ENCODE measurements around the gene SPRED2. TPM values are rescaled to one million over a fixed set of nuclear protein-coding genes. Genes with fewer than 3 reads are reported as not detected.

SPRED2 gene
- total RNA-seq, 2 experiments from 2014 or later, result 9.5 to 12.7 TPM

GRCh38 chr2:65464604-65465003, 32.2 kb upstream of the SPRED2 start:
- no peak overlapping the region for H3K4me3 Mint-ChIP-seq
- no peaks in the 10 kb centered on the region for H3K9me3 Mint-ChIP-seq (ENCODE audit: insufficient read depth)
- no peak for ATAC-seq
- H3K36me3 Mint-ChIP-seq (ENCODE audit: low read depth), result no peaks in the 10 kb centered on the region
- CTCF ChIA-PET, result no interaction called here
- no peak for DNase-seq
- POLR2A ChIA-PET, result no interaction called here
- peaks cover 25% of the 10 kb centered on the region for H3K27me3 Mint-ChIP-seq (ENCODE audit: low read depth)
- no peak overlapping the region for H3K27ac Mint-ChIP-seq
- no peaks in the 10 kb centered on the region for H3K4me1 Mint-ChIP-seq (ENCODE audit: low read depth)

- DNase-seq (no peak), ATAC-seq (no peak)
- H3K4me3 Mint-ChIP-seq, result no peak overlapping the region
- H3K36me3 Mint-ChIP-seq (ENCODE audit: low read depth), result no peaks in the 10 kb centered on the region
- peaks cover 40% of the 10 kb centered on the region for H3K27me3 Mint-ChIP-seq (ENCODE audit: low read depth)
- H3K27ac Mint-ChIP-seq, result no peak overlapping the region
- POLR2A ChIA-PET, result interaction anchor here (0.6 kb wide), 1 partner anchor 47 kb away, joined by 3 read pairs; no protein-coding TSS in a partner anchor
- no peaks in the 10 kb centered on the region for H3K4me1 Mint-ChIP-seq (ENCODE audit: low read depth)
- CTCF ChIA-PET, result no interaction called here
- H3K9me3 Mint-ChIP-seq (ENCODE audit: insufficient read depth), result no peaks in the 10 kb centered on the region
These were observed 26.6 kb upstream of the SPRED2 start for GRCh38 chr2:65458999-65459398.

- H3K9me3 Mint-ChIP-seq (ENCODE audit: insufficient read depth), result no peaks in the 10 kb centered on the region
- H3K36me3 Mint-ChIP-seq (ENCODE audit: low read depth), result no peaks in the 10 kb centered on the region
- H3K4me1 Mint-ChIP-seq (ENCODE audit: low read depth), result no peaks in the 10 kb centered on the region
- no peak for ATAC-seq
- H3K4me3 Mint-ChIP-seq, result no peak overlapping the region
- ChIA-PET CTCF (no interaction called here), POLR2A (no interaction called here)
- no peak overlapping the region for H3K27ac Mint-ChIP-seq
- H3K27me3 Mint-ChIP-seq (ENCODE audit: low read depth), result peaks cover 44% of the 10 kb centered on the region
- no peak for DNase-seq
These were observed 24.5 kb upstream of the SPRED2 start for GRCh38 chr2:65456886-65457285.

GRCh38 chr2:65456064-65456463, 23.7 kb upstream of the SPRED2 start:
- POLR2A ChIA-PET, result no interaction called here
- no peak overlapping the region for H3K4me3 Mint-ChIP-seq
- ATAC-seq, result no peak
- no peaks in the 10 kb centered on the region for H3K4me1 Mint-ChIP-seq (ENCODE audit: low read depth)
- CTCF ChIA-PET, result no interaction called here
- no peak overlapping the region for H3K27ac Mint-ChIP-seq
- H3K9me3 Mint-ChIP-seq (ENCODE audit: insufficient read depth), result no peaks in the 10 kb centered on the region
- H3K36me3 Mint-ChIP-seq (ENCODE audit: low read depth), result no peaks in the 10 kb centered on the region
- H3K27me3 Mint-ChIP-seq (ENCODE audit: low read depth), result peaks cover 45% of the 10 kb centered on the region
- DNase-seq, result no peak

GRCh38 chr2:65453916-65454315, 21.5 kb upstream of the SPRED2 start:
- POLR2A ChIA-PET, result no interaction called here
- H3K27me3 Mint-ChIP-seq (ENCODE audit: low read depth), result peaks cover 46% of the 10 kb centered on the region

GRCh38 chr2:65452150-65452895, 19.9 kb upstream of the SPRED2 start:
- Mint-ChIP-seq H3K27ac (no peak overlapping the region), H3K36me3 (ENCODE audit: low read depth) (no peaks in the 10 kb centered on the region), H3K27me3 (ENCODE audit: low read depth) (peaks cover 49% of the 10 kb centered on the region), H3K4me3 (no peak overlapping the region), H3K4me1 (ENCODE audit: low read depth) (no peaks in the 10 kb centered on the region), H3K9me3 (ENCODE audit: insufficient read depth) (no peaks in the 10 kb centered on the region)
- POLR2A ChIA-PET, result no interaction called here
- CTCF ChIA-PET, result no interaction called here
- DNase-seq (no peak), ATAC-seq (no peak)

More at GRCh38 chr2:65453916-65454315, 21.5 kb upstream of the SPRED2 start:
- ATAC-seq (no peak), DNase-seq (no peak)
- no peak overlapping the region for H3K4me3 Mint-ChIP-seq
- no peaks in the 10 kb centered on the region for H3K36me3 Mint-ChIP-seq (ENCODE audit: low read depth)
- H3K27ac Mint-ChIP-seq, result no peak overlapping the region
- H3K9me3 Mint-ChIP-seq (ENCODE audit: insufficient read depth), result no peaks in the 10 kb centered on the region
- CTCF ChIA-PET, result no interaction called here
- no peaks in the 10 kb centered on the region for H3K4me1 Mint-ChIP-seq (ENCODE audit: low read depth)

GRCh38 chr2:65450810-65451209, 18.4 kb upstream of the SPRED2 start:
- H3K4me1 Mint-ChIP-seq (ENCODE audit: low read depth), result no peaks in the 10 kb centered on the region
- ChIA-PET CTCF (no interaction called here), POLR2A (no interaction called here)
- no peaks in the 10 kb centered on the region for H3K9me3 Mint-ChIP-seq (ENCODE audit: insufficient read depth)
- H3K27me3 Mint-ChIP-seq (ENCODE audit: low read depth), result peaks cover 48% of the 10 kb centered on the region
- no peak for DNase-seq
- no peaks in the 10 kb centered on the region for H3K36me3 Mint-ChIP-seq (ENCODE audit: low read depth)
- ATAC-seq, result no peak
- no peak overlapping the region for H3K4me3 Mint-ChIP-seq
- H3K27ac Mint-ChIP-seq, result no peak overlapping the region

GRCh38 chr2:65450393-65450792, 18.0 kb upstream of the SPRED2 start:
- ATAC-seq, result no peak
- no peaks in the 10 kb centered on the region for H3K4me1 Mint-ChIP-seq (ENCODE audit: low read depth)
- no peak for DNase-seq
- POLR2A ChIA-PET, result no interaction called here
- no peaks in the 10 kb centered on the region for H3K36me3 Mint-ChIP-seq (ENCODE audit: low read depth)
- CTCF ChIA-PET, result no interaction called here
- H3K9me3 Mint-ChIP-seq (ENCODE audit: insufficient read depth), result no peaks in the 10 kb centered on the region
- peaks cover 45% of the 10 kb centered on the region for H3K27me3 Mint-ChIP-seq (ENCODE audit: low read depth)
- no peak overlapping the region for H3K4me3 Mint-ChIP-seq
- H3K27ac Mint-ChIP-seq, result no peak overlapping the region

- DNase-seq, result no peak
- Mint-ChIP-seq H3K27me3 (ENCODE audit: low read depth) (peaks cover 42% of the 10 kb centered on the region), H3K4me3 (no peak overlapping the region), H3K27ac (no peak overlapping the region), H3K9me3 (ENCODE audit: insufficient read depth) (no peaks in the 10 kb centered on the region), H3K36me3 (ENCODE audit: low read depth) (no peaks in the 10 kb centered on the region), H3K4me1 (ENCODE audit: low read depth) (no peaks in the 10 kb centered on the region)
- POLR2A ChIA-PET, result no interaction called here
- CTCF ChIA-PET, result no interaction called here
- no peak for ATAC-seq
These were observed 11.2 kb upstream of the SPRED2 start for GRCh38 chr2:65443509-65444186.

- Mint-ChIP-seq H3K36me3 (ENCODE audit: low read depth) (no peaks in the 10 kb centered on the region), H3K4me1 (ENCODE audit: low read depth) (no peaks in the 10 kb centered on the region), H3K27ac (no peak overlapping the region), H3K27me3 (ENCODE audit: low read depth) (peaks cover 47% of the 10 kb centered on the region), H3K4me3 (no peak overlapping the region), H3K9me3 (ENCODE audit: insufficient read depth) (no peaks in the 10 kb centered on the region)
- ChIA-PET CTCF (no interaction called here), POLR2A (no interaction called here)
- DNase-seq, result no peak
- ATAC-seq, result no peak
These were observed 10.1 kb upstream of the SPRED2 start for GRCh38 chr2:65442420-65443020.

- Mint-ChIP-seq H3K27ac (no peak overlapping the region), H3K4me3 (no peak overlapping the region), H3K9me3 (ENCODE audit: insufficient read depth) (no peaks in the 10 kb centered on the region), H3K36me3 (ENCODE audit: low read depth) (peaks cover 2% of the 10 kb centered on the region), H3K27me3 (ENCODE audit: low read depth) (peaks cover 57% of the 10 kb centered on the region), H3K4me1 (ENCODE audit: low read depth) (peaks cover 13% of the 10 kb centered on the region)
- no peak for ATAC-seq
- POLR2A ChIA-PET, result no interaction called here
- CTCF ChIA-PET, result no interaction called here
- no peak for DNase-seq
These were observed 5.9 kb upstream of the SPRED2 start for GRCh38 chr2:65438137-65438899.

All from activated CD8-positive, alpha-beta T cell treated with anti-CD3 and anti-CD28 coated beads, Interleukin-2, amount 10 ng/mL, durations not matched to agents 7 days and 5 days (primary cell).